Limb (tissue), 2 donors: ENCODE measurements around the gene CYP11A1.
A peak's percentile ranks its signal among the peaks of the same experiment; 100 is the strongest.
"Not testable (repeated sequence)": the region's sequence is repeated elsewhere in the genome, so short reads cannot be mapped to it uniquely, and the experiment has no call there.

ENCODE experiments used
- DNase-seq, 2 donors: peaks; one replicate each; pipeline ENCODE4 v3.0.0-alpha.2; 2016; ENCODE audit errors: extremely low spot score in 2 of 2

The CYP11A1 gene

GRCh38 chr15:74376226-74376625 lies 8.8 kb upstream of the CYP11A1 start:
- DNase-seq: no peak

- DNase-seq: peak; percentile 68 to 84
Observed at GRCh38 chr15:74375303-74375693, 7.9 kb upstream of the CYP11A1 start.

- DNase-seq: peak in 1 of 2 donors; percentile 29
Observed at GRCh38 chr15:74374648-74375302, 7.3 kb upstream of the CYP11A1 start.

- DNase-seq: peak; percentile 81 to 95
Observed at GRCh38 chr15:74373731-74374647, 6.5 kb upstream of the CYP11A1 start.

- no peak for DNase-seq
Observed at GRCh38 chr15:74373056-74373650, 5.7 kb upstream of the CYP11A1 start.

- no peak for DNase-seq
Observed at GRCh38 chr15:74370471-74370870, 3.0 kb upstream of the CYP11A1 start.

- no peak for DNase-seq
Observed at GRCh38 chr15:74369756-74370155, 2.3 kb upstream of the CYP11A1 start.

- DNase-seq: no peak
Observed at GRCh38 chr15:74369084-74369745, 1.8 kb upstream of the CYP11A1 start.

GRCh38 chr15:74368121-74368520 lies 675 bp upstream of the CYP11A1 start:
- DNase-seq: no peak

- DNase-seq: peak; percentile 25 to 80
Observed at GRCh38 chr15:74365598-74366445, 1.6 kb downstream of the CYP11A1 start.

GRCh38 chr15:74364936-74365597 lies 2.4 kb downstream of the CYP11A1 start:
- no peak for DNase-seq

GRCh38 chr15:74362482-74362881 lies 5.0 kb downstream of the CYP11A1 start:
- DNase-seq: no peak

GRCh38 chr15:74360855-74361254 lies 6.6 kb downstream of the CYP11A1 start:
- not testable (repeated sequence) for DNase-seq

- not testable (repeated sequence) for DNase-seq
Observed at GRCh38 chr15:74359376-74359775, 8.1 kb downstream of the CYP11A1 start.

- DNase-seq: not testable (repeated sequence)
Observed at GRCh38 chr15:74357514-74357913, 9.9 kb downstream of the CYP11A1 start.

- not testable (repeated sequence) for DNase-seq
Observed at GRCh38 chr15:74356050-74356449, 11.4 kb downstream of the CYP11A1 start.

- not testable (repeated sequence) for DNase-seq
Observed at GRCh38 chr15:74353992-74354391, 13.5 kb downstream of the CYP11A1 start.

- no peak for DNase-seq
Observed at GRCh38 chr15:74352393-74352910, 15.0 kb downstream of the CYP11A1 start.

GRCh38 chr15:74351670-74352069 lies 15.8 kb downstream of the CYP11A1 start:
- DNase-seq: no peak
